OCI-LY3 (cell line): ENCODE data around the gene TBX10.
A peak's percentile ranks its signal among the peaks of the same experiment; 100 is the strongest.

Experiments used
- H2AFZ ChIP-seq: fragments of 200-600, 300-600 bp; shearing (Covaris generic); 2 replicates; pipeline ENCODE4 v1.6.0; 2014; ENCODE audit warnings: antibody characterized with exemption, low read depth, low read length
- H3K27ac ChIP-seq: fragments of 200-600, 300-600 bp; sonication (generic); 2 replicates; pipeline ENCODE4 v1.5.1; 2014; ENCODE audit warnings: mild to moderate bottlenecking, low read length, moderate library complexity, mixed read lengths
- H3K27me3 ChIP-seq: fragments of 200-600, 300-600 bp; sonication (generic); 2 replicates; pipeline ENCODE4 v1.6.1; 2014; ENCODE audit warnings: low read depth, low read length, mixed read lengths
- H3K36me3 ChIP-seq: fragments of 200-600, 300-600 bp; sonication (generic); replicated peaks from 2 replicates; pipeline ENCODE3; 2014; ENCODE audit warnings: low read depth, low read length, mixed read lengths
- H3K4me1 ChIP-seq: fragments of 300-600, 200-600 bp; sonication (generic); 2 replicates; pipeline ENCODE4 v1.6.1; 2014; ENCODE audit warnings: low read length, mixed read lengths
- H3K4me2 ChIP-seq: fragments of 200-600, 300-600 bp; sonication (generic); 2 replicates; pipeline ENCODE4 v1.6.1; 2014; ENCODE audit warnings: low read length, mixed read lengths
- H3K4me3 ChIP-seq: fragments of 300-600, 200-600 bp; sonication (generic); 2 replicates; pipeline ENCODE4 v1.5.1; 2014; ENCODE audit warnings: antibody characterized with exemption, mild to moderate bottlenecking, low read length, moderate library complexity
- H3K79me2 ChIP-seq: fragments of 300-600, 200-600 bp; shearing (Covaris generic); 2 replicates; pipeline ENCODE4 v1.6.1; 2014; ENCODE audit warnings: mild to moderate bottlenecking, low read length, mixed read lengths
- H3K9ac ChIP-seq: fragments of 300-600, 200-600 bp; shearing (Covaris generic); 2 replicates; pipeline ENCODE4 v1.6.0; 2014; ENCODE audit warnings: mild to moderate bottlenecking, low read length, moderate library complexity
- H3K9me3 ChIP-seq: fragments of 200-600, 300-600 bp; shearing (Covaris generic); 2 replicates; pipeline ENCODE4 v1.6.1; 2014; ENCODE audit warnings: low read length, mixed read lengths; ENCODE audit not compliant: insufficient read depth
- H4K20me1 ChIP-seq: fragments of 200-600, 300-600 bp; sonication (generic); 2 replicates; pipeline ENCODE4 v1.6.1; 2016; ENCODE audit warnings: low read length, mixed read lengths; ENCODE audit not compliant: insufficient read depth
- CTCF ChIP-seq: fragments of 200-600, 300-600 bp; sonication (generic); IDR thresholded peaks from 2 replicates; pipeline ENCODE4 v1.5.1; 2014; ENCODE audit warnings: antibody characterized with exemption, low read length, low read depth
- EZH2phosphoT487 ChIP-seq: fragments of 200-600 bp; shearing (Covaris generic); IDR thresholded peaks from 2 replicates; pipeline ENCODE4 v1.6.1; 2018; ENCODE audit warnings: antibody characterized with exemption, mixed run types, low read depth

TBX10 gene

DNA sequence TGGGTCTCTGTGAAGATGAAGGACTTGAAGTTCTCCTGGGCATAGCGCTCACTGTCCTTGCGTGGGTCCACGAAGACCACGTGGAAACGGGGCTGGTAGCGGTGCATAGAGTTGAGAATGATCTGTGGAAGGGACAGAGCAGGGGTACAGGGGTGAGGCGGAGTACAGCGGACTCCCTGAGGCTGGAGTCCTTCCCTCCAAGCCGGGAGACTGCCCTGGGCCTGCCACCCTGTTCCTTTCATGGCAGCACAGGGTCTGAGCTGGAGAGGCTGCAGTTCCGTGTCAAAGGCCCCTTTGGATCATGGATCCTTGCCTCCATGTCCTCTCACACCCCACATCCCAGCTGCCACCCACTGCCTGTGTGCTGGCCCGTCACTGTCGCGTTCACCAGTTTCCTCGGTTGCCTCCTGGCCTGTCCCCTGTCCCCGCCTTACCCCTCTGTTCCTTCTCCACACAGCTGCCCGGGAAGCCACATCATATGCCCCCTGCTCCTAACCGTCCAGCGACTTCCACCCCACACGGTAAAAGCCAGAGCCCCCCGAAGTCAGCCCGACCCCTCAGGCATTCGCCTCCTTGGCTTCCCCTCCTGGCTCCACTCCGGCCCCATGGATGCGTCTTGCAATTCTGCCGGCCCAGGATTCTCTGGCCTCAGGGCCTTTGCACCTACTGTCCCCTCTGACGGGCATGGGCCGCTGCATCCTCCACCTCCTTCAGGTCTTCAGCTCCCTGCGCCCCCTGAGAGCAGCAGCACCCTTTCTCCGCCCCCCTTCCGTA, 6.4 kb downstream of the TBX10 start:
- no peak overlapping the region for H2AFZ ChIP-seq
- 0 out of 2 replicates have a peak, but pooled peaks cover 2% of the 10 kb centered on the region for H3K27me3 ChIP-seq
- H4K20me1 ChIP-seq, result no peaks in the 10 kb centered on the region
- H3K9me3 ChIP-seq, result no peaks in the 10 kb centered on the region
- peaks cover 4% of the 10 kb centered on the region; the same call in 1 of the 2 replicates for H3K79me2 ChIP-seq
- no peak for TF ChIP-seq EZH2phosphoT487
- no peak for TF ChIP-seq CTCF
- H3K4me3 ChIP-seq, result no peak overlapping the region
- H3K36me3 ChIP-seq, result peaks cover under 1% of the 10 kb centered on the region
- no peak overlapping the region for H3K4me2 ChIP-seq
- no peak overlapping the region for H3K27ac ChIP-seq
- H3K9ac ChIP-seq, result no peak overlapping the region
- H3K4me1 ChIP-seq, result peaks cover 18% of the 10 kb centered on the region

GRCh38 chr11:67632175-67632981, 7.2 kb downstream of the TBX10 start:
- Histone ChIP-seq H3K79me2 (peaks cover 4% of the 10 kb centered on the region; the same call in 1 of the 2 replicates), H3K9ac (no peak overlapping the region), H3K4me3 (no peak overlapping the region), H3K36me3 (peaks cover 6% of the 10 kb centered on the region), H2AFZ (no peak overlapping the region), H3K4me1 (peaks cover 19% of the 10 kb centered on the region), H4K20me1 (no peaks in the 10 kb centered on the region), H3K4me2 (no peak overlapping the region), H3K27ac (no peak overlapping the region), H3K9me3 (no peaks in the 10 kb centered on the region), H3K27me3 (0 out of 2 replicates have a peak, but pooled peaks cover 2% of the 10 kb centered on the region)
- TF ChIP-seq EZH2phosphoT487 (no peak), CTCF (no peak)

DNA sequence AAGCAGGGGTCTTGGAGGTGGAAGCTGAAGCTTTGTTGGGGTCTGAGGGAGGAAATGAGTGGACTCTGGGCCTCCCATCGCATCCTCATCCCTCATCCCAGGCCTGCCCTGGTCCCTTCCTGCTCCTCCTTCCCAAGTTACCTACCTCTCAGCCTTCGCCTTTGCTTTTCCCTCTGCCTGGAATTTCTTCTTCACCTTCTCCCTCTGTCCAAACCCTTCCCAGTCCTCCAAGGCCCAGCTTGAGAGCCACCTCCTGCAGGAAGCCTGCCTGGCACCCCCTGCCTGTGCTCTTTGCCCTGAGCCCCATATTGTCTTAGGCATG, 7.7 kb downstream of the TBX10 start:
- H3K27me3 ChIP-seq, result 0 out of 2 replicates have a peak, but pooled peaks cover 2% of the 10 kb centered on the region
- peaks cover 19% of the 10 kb centered on the region for H3K4me1 ChIP-seq
- no peak overlapping the region for H2AFZ ChIP-seq
- no peak for TF ChIP-seq EZH2phosphoT487
- TF ChIP-seq CTCF, result no peak
- H3K27ac ChIP-seq, result no peak overlapping the region
- H3K4me3 ChIP-seq, result no peak overlapping the region
- H3K4me2 ChIP-seq, result no peak overlapping the region
- H4K20me1 ChIP-seq, result no peaks in the 10 kb centered on the region
- peaks cover 4% of the 10 kb centered on the region; the same call in 1 of the 2 replicates for H3K79me2 ChIP-seq
- H3K9me3 ChIP-seq, result no peaks in the 10 kb centered on the region
- no peak overlapping the region for H3K9ac ChIP-seq
- H3K36me3 ChIP-seq, result peaks cover 10% of the 10 kb centered on the region

DNA sequence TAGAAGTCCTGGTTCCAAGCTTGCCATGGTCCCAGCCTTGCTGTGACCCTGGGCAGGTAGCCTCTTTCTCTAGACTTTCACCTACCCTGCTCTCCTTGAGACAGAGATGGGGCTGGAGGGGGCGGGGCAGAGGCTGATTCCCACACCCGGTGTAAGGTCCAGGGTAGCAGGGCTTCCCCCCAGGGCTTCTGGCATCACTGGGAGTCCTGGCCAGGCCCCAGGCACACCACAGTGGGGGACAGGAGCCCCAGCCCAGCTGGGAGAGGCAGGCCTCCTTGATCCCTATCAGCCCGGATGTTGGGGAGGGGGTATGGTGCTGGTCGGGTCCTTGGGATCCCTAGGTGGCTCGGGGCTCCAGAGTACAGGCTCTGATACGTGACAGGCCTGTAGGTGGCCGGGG, 8.2 kb downstream of the TBX10 start:
- no peak overlapping the region for H2AFZ ChIP-seq
- H3K9me3 ChIP-seq, result no peaks in the 10 kb centered on the region
- no peak overlapping the region for H3K27ac ChIP-seq
- peak overlapping the region; percentile 82 for H3K4me3 ChIP-seq
- H4K20me1 ChIP-seq, result no peaks in the 10 kb centered on the region
- H3K9ac ChIP-seq, result peak overlapping the region; percentile 73
- H3K27me3 ChIP-seq, result 0 out of 2 replicates have a peak, but pooled peaks cover 2% of the 10 kb centered on the region
- H3K36me3 ChIP-seq, result peaks cover 10% of the 10 kb centered on the region
- peaks cover 4% of the 10 kb centered on the region; the same call in 1 of the 2 replicates for H3K79me2 ChIP-seq
- TF ChIP-seq EZH2phosphoT487 (no peak), CTCF (no peak)
- H3K4me2 ChIP-seq, result peak overlapping the region; percentile 94
- peaks cover 19% of the 10 kb centered on the region for H3K4me1 ChIP-seq
